Activated CD4-positive, alpha-beta memory T cell treated with anti-CD3 and anti-CD28 coated beads for 36 hours (primary cell): ENCODE data around the gene AGAP9. TPM values are rescaled to one million over a fixed set of nuclear protein-coding genes. Genes with fewer than 3 reads are reported as not detected.
"Not testable (repeated sequence)": the region's sequence is repeated elsewhere in the genome, so short reads cannot be mapped to it uniquely, and the experiment has no call there.

Experiments
- CTCF ChIA-PET: fragments of 350-600 bp; sonication (Branson Sonifier 250); formaldehyde crosslinking; loops from one replicate; lab custom pipeline; 2021; ENCODE audit warnings: antibody characterized with exemption, inconsistent platforms; lab: Charles Lee
- POLR2A ChIA-PET: fragments of 350-600 bp; sonication (Branson Sonifier 250); formaldehyde crosslinking; loops from one replicate; lab custom pipeline; 2021; ENCODE audit warnings: antibody characterized with exemption; lab: Charles Lee
- DNase-seq: peaks from one replicate; pipeline ENCODE4 v3.0.0-alpha.2; 2020
- H3K27ac Mint-ChIP-seq: one replicate; pipeline ENCODE4 v1.8.0; 2021; ENCODE audit warnings: mixed read lengths
- H3K27me3 Mint-ChIP-seq: one replicate; pipeline ENCODE4 v1.8.0; 2021; ENCODE audit warnings: mixed read lengths
- H3K36me3 Mint-ChIP-seq: one replicate; pipeline ENCODE4 v1.8.0; 2021; ENCODE audit warnings: mixed read lengths
- H3K4me1 Mint-ChIP-seq: one replicate; pipeline ENCODE4 v1.8.0; 2021; ENCODE audit warnings: low read depth, mixed read lengths
- H3K4me3 Mint-ChIP-seq: one replicate; pipeline ENCODE4 v1.8.0; 2021; ENCODE audit warnings: mild to moderate bottlenecking, mixed read lengths
- H3K9me3 Mint-ChIP-seq: one replicate; pipeline ENCODE4 v1.8.0; 2021; ENCODE audit warnings: mixed read lengths
- intact Hi-C: fragments of 100-400 bp; cut with micrococcal nuclease; formaldehyde crosslinking; loops from one replicate; pipeline ENCODE4 v1.15.1; 2023
- total RNA-seq, 2 experiments: library from RNA; stranded (reverse); gene quantifications; one replicate each; pipeline ENCODE4 v1.2.3, GENCODE V29; 2021

Gene AGAP9
- total RNA-seq, 2 experiments from 2014 or later, result 6.6 to 7.2 TPM

DNA sequence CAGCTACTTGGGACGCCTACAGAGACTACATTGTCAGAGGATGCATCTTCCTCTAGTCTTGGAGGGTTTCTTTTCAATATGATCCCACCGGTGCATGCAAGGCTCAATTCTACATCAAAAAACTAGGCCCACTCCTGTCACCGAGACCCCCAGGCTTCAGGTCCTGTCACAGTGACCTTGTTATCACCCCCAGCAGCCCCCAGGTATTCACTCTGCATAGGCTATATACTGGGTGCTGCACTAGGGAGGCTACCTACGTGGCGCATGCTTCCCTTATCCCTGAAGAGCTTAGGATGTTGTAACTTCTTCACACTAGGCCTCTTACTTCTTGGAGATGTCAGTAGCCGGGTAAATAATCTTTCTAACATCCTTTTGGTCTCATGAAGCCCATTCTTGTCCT, 31.1 kb upstream of the AGAP9 start:
- peak; percentile 9 for DNase-seq
- Mint-ChIP-seq H3K4me3 (peak overlapping the region; percentile 43), H3K4me1 (peaks cover 19% of the 10 kb centered on the region)
- H3K27me3 Mint-ChIP-seq, H3K9me3 Mint-ChIP-seq, intact Hi-C loops, H3K36me3 Mint-ChIP-seq, POLR2A ChIA-PET, H3K27ac Mint-ChIP-seq, CTCF ChIA-PET: not testable (repeated sequence)

DNA sequence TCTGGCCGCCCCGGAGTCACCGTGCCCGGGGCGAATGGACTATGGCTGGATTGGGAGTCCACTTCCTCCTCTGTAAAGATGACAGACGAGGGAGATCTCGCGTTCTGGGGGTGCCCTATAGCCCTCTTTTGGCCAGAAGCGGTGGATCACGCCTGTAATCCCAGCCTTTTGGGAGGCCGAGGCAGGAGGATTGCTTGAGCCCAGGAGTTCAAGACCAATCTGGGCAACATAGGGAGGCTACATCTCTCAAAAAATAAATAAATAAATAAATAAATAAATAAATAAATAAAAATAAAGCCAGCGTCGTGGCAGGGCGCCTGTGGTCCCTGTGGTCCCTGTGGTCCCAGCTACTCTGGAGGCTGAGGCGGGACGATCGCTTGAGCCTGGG, 30.4 kb upstream of the AGAP9 start:
- Mint-ChIP-seq H3K4me1 (peaks cover 19% of the 10 kb centered on the region), H3K27ac (peak overlapping the region; percentile 96), H3K4me3 (peak overlapping the region; percentile 90)
- H3K9me3 Mint-ChIP-seq, H3K27me3 Mint-ChIP-seq, H3K36me3 Mint-ChIP-seq, POLR2A ChIA-PET, CTCF ChIA-PET, intact Hi-C loops: not testable (repeated sequence)
- peak; percentile 10 for DNase-seq

DNA sequence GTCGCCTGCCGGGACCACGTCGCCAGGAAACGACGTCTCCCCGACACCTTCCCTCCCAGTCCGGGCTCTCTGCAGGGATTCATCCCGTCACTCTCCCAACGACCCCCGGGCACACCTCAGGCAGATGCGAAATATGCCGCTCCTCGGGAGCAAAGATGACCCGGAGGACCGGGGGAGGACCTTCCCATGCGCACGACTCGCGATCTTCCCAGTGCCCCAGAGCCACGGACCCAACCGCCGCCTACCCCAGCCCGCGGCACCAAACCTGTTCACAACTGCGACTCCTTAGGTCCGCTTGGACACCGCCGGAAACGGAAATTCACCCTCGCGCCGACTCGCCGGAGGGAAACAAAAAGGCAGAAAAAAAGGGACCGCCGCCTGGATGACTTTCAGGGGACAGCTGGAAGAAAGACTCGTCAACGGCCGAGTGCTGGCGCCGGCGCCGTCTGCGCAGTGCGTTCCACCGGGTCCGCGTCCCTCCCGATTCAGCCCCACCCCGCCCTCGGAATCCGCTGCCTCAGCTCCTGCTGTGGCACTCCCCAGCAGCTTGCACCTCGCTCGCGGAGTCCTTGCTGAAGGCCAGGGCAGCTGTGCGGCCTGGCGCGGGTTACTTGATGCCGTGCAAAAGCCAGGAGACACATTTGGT, 29.9 kb upstream of the AGAP9 start:
- Mint-ChIP-seq H3K4me3 (peak overlapping the region; percentile 90), H3K27ac (peak overlapping the region; percentile 96), H3K4me1 (peaks cover 16% of the 10 kb centered on the region)
- peak; percentile 92 for DNase-seq
- intact Hi-C loops, H3K27me3 Mint-ChIP-seq, H3K36me3 Mint-ChIP-seq, POLR2A ChIA-PET, CTCF ChIA-PET, H3K9me3 Mint-ChIP-seq: not testable (repeated sequence)

DNA sequence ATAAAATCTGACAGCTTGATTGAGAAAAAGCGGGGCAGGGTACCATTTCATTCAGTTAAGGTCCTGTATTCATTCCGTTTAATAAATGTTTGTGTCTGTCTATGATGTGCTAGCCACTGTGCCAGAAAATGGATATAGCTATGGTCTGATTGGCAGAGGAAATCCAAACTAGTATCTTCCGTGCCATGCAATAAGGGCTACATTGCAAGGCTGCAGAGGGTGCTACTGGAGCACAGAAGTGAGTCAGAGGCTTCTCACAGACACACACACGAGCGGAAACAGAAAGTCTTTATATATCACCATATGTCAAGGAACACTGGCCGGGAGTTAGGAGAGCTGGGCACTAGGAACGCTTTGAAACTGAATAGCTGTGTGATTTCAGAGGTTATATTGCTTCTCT, 29.3 kb upstream of the AGAP9 start:
- H3K27me3 Mint-ChIP-seq, H3K9me3 Mint-ChIP-seq, POLR2A ChIA-PET, H3K36me3 Mint-ChIP-seq, CTCF ChIA-PET, intact Hi-C loops: not testable (repeated sequence)
- H3K4me1 Mint-ChIP-seq, result peaks cover 10% of the 10 kb centered on the region
- peak overlapping the region; percentile 90 for H3K4me3 Mint-ChIP-seq
- DNase-seq, result peak; percentile 64
- H3K27ac Mint-ChIP-seq, result peak overlapping the region; percentile 96

DNA sequence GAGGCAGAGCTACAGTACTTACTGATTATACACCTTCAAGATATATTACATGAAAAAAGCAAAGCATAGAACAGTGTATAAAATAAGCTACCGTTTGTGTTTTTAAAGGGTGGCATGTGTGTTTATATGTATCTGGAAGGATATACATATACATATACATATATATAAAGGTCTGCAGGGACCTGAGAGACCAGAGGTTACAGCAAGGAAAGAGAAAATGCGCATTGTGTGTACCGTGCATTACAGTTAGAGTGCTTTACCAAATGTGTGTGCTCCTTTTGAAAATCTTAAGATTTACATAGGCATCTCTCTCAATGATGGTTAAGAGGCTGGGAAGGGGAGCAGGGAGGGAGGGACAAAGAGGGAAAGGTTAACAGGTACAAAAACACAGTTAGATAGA, 23.8 kb upstream of the AGAP9 start:
- H3K4me3 Mint-ChIP-seq, intact Hi-C loops, H3K36me3 Mint-ChIP-seq, H3K4me1 Mint-ChIP-seq, H3K27ac Mint-ChIP-seq, H3K27me3 Mint-ChIP-seq, CTCF ChIA-PET, DNase-seq, POLR2A ChIA-PET, H3K9me3 Mint-ChIP-seq: not testable (repeated sequence)

DNA sequence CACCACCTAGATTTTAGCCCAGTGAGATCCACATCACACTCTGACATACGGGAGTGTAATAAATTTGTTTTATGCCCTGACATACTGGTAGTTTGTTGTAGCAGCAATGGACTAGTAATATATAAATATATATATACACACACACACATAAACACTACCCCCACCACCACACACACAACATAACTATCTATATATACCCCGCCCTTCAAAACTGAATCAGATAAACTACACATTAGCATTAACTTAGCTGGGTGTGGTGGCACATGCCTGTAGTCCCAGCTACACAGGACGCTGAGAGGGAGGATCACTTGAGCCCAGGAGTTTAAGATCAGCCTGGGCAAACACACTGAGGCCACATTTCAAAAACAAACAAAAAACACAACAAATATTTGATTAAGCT, 13.0 kb upstream of the AGAP9 start:
- H3K4me1 Mint-ChIP-seq, DNase-seq, intact Hi-C loops, H3K27ac Mint-ChIP-seq, POLR2A ChIA-PET, CTCF ChIA-PET, H3K36me3 Mint-ChIP-seq, H3K9me3 Mint-ChIP-seq, H3K4me3 Mint-ChIP-seq, H3K27me3 Mint-ChIP-seq: not testable (repeated sequence)

DNA sequence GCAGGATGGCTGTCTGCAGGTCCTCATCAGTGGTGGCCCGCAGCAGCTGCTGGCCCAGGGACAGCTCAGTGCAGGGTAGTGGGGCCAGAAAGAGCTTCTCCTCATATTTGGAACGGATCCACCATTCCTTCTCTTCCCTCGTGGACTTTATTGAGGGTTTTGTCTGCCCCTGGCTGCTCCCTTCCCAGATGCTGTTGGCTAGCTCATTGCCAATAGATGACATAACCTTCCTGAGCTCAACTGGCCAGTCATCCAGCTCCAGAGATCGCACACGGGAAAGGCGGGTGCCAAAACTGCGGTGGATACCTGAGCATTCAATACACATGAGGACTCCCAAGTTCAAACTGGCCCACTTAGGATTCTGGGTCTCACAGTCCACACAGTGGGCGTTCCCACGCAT, 21.1 kb downstream of the AGAP9 start:
- H3K36me3 Mint-ChIP-seq, H3K4me3 Mint-ChIP-seq, POLR2A ChIA-PET, CTCF ChIA-PET, H3K4me1 Mint-ChIP-seq, H3K27ac Mint-ChIP-seq, H3K9me3 Mint-ChIP-seq, DNase-seq, H3K27me3 Mint-ChIP-seq, intact Hi-C loops: not testable (repeated sequence)

DNA sequence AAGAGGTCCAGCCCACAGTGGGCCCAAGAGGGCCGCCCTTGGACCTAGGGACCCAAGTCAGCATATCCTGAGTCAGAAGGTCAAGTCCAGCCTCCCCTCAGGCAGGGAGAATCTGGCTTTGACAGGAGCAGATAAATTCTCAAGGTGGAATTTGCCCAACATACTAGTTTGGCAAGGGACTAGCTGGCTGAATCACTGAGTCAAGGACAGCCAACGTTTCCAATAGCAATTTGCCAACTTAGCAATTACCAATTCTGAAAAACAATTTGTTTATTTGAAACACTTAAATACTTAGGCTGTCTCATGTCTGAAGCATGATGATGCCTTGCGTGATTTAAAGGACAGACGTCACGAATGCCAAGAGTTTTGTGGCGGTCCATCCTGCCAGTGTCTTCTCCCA, 29.2 kb downstream of the AGAP9 start:
- CTCF ChIA-PET, H3K4me1 Mint-ChIP-seq, DNase-seq, H3K27ac Mint-ChIP-seq, POLR2A ChIA-PET, intact Hi-C loops, H3K36me3 Mint-ChIP-seq, H3K27me3 Mint-ChIP-seq, H3K4me3 Mint-ChIP-seq, H3K9me3 Mint-ChIP-seq: not testable (repeated sequence)

DNA sequence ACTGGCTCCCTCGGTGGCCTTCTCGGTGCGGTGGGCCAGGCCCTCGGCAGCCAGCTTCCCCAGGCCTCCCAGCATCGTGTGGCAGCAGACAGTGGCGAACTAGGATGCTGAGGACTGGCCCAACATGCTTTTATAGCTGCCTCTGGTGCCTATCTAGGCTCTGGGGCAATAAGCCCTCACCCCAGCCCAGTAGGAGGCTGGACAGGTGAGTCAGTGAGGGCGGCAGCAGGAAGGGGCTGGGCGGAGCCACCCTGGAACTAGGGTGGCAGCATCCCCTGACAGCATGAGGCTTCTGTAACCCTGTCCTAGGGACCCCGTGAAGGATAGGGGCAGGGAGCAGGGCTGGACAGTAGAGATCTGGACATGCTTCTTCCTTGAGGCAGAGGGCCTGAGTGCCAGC, 31.8 kb downstream of the AGAP9 start, which contains the start of gene FAM25G:
Gene FAM25G, minus strand, starts transcription at position 101 of the 400 bp plus-strand sequence. Its CDS starts 26 bp downstream, at position 75.
- H3K4me1 Mint-ChIP-seq, intact Hi-C loops: not testable (repeated sequence)

DNA sequence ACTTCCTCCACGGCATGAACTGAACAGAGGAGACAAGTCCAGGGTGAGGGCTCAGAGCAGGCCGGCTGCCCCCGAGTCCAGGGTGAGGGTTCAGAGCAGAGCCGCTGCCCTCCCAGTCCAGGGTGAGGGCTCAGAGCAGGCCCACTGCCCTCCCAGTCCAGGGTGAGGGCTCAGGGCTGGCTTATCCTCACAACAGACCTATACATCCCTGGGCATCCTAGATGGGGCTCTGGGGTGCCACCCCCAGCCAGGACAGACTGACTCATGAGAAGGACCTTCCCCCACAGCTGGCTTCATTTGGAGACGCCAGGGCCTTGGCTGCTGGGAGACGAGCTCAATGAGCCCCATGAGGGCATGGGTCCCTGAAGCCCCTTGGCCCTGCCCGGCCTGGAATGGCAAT, 33.8 kb downstream of the AGAP9 start:
- H3K4me1 Mint-ChIP-seq, POLR2A ChIA-PET: not testable (repeated sequence)

More for the DNA sequence above, 31.8 kb downstream of the AGAP9 start, which contains the start of gene FAM25G:
- CTCF ChIA-PET, H3K27ac Mint-ChIP-seq, DNase-seq, H3K36me3 Mint-ChIP-seq, H3K4me3 Mint-ChIP-seq, POLR2A ChIA-PET, H3K9me3 Mint-ChIP-seq, H3K27me3 Mint-ChIP-seq: not testable (repeated sequence)

DNA sequence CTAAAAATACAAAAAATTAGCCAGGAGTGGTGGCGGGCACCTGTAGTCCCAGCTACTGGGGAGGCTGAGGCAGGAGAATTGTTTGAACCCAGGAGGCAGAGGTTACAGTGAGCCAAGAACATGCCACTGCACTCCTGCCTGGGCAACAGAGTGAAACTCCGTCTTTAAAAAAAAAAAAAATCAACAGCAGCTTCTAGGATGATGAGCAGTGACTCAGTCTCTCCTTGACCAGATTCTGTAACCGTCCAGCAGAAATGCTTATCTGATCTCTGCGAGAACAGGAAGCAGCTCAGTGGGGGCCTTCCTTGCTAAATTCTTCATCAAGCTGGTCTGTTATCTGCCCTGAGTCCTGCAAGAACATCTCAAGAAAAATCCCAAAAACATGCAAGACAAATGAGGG, 37.5 kb downstream of the AGAP9 start:
- H3K27me3 Mint-ChIP-seq, DNase-seq, H3K4me3 Mint-ChIP-seq, H3K36me3 Mint-ChIP-seq, H3K4me1 Mint-ChIP-seq, CTCF ChIA-PET, POLR2A ChIA-PET, H3K9me3 Mint-ChIP-seq, H3K27ac Mint-ChIP-seq, intact Hi-C loops: not testable (repeated sequence)

More for the DNA sequence above, 33.8 kb downstream of the AGAP9 start:
- H3K36me3 Mint-ChIP-seq, DNase-seq, CTCF ChIA-PET, intact Hi-C loops, H3K4me3 Mint-ChIP-seq, H3K9me3 Mint-ChIP-seq, H3K27ac Mint-ChIP-seq, H3K27me3 Mint-ChIP-seq: not testable (repeated sequence)

DNA sequence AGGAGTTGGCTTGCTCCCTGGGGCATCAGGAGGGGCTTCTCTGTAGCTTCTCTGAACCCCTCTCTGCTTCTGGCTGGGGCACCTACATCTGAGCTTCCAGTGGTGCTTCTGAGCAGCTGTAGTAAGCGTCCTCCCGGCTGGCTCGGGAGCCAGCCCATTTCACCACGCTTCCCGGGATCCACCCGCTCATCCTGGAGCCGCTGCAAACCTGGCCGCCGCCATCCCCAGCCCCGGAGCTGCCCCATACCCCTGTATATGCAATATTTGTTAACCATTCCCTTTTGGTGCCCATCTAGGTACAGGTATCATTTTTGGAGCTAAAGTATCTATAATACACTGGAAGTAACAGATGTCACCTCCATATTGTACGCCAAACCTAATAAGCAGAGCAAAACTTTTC, 38.7 kb downstream of the AGAP9 start:
- H3K27me3 Mint-ChIP-seq, H3K4me3 Mint-ChIP-seq, CTCF ChIA-PET, POLR2A ChIA-PET, intact Hi-C loops, H3K27ac Mint-ChIP-seq, H3K36me3 Mint-ChIP-seq, H3K9me3 Mint-ChIP-seq, DNase-seq, H3K4me1 Mint-ChIP-seq: not testable (repeated sequence)

DNA sequence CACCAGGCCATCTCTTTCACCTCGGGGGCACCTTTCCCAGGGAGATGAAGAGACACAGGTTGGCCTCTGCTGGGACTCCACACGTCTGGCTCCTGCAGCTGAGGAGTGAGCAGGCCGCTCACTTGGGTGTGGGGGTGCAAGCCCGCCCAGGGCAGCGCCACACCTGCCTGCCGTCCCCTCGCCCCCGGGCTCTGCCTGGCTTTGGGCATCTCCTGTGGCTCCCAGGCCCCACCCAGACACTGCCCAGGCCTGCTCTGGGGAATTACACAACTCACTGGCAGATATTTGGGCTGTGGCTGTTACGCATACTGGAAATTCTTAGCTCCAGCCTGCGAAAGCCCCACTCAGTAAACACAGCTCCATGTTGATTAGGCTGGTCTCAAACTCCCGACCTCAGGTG, 39.5 kb downstream of the AGAP9 start, which contains the start of gene ANXA8:
Gene ANXA8, minus strand, starts transcription at position 193 of the 400 bp plus-strand sequence. Its CDS starts 182 bp downstream, at position 11.
- H3K27ac Mint-ChIP-seq, H3K4me1 Mint-ChIP-seq, POLR2A ChIA-PET, H3K9me3 Mint-ChIP-seq, intact Hi-C loops, H3K27me3 Mint-ChIP-seq, H3K4me3 Mint-ChIP-seq, CTCF ChIA-PET, DNase-seq, H3K36me3 Mint-ChIP-seq: not testable (repeated sequence)
